ENCODE measurements around the gene RPL10. TPM values are rescaled to one million over a fixed set of nuclear protein-coding genes. Genes with fewer than 3 reads are reported as not detected.
A peak's percentile ranks its signal among the peaks of the same experiment; 100 is the strongest.

RPL10 gene
- total and polyA plus RNA-seq, 9 of the 15 experiments (the other 6 are each of a cell fraction or from before 2014, with no cell fraction given), result 3,774 to 7,600 (median 5,014) TPM

DNA sequence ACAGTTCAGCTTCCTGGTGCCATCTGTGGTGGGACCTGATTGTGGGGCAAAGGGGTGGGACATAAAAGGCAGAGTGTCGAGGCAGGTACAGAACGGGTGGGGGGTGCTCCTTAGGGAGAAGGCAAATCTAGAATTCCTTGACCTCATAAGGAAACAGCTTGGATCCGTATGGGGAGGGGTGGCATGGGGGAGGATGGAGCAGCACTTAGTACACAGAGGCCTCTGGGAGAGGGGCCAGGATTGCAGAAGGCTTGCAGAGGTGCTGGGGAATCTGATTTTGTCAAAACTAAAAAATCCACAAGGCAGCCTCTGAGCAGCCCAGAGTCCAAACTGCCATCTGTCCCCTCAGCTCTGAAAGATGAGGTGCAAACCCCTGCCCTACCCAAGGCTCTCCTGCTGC lies 21.4 kb upstream of the RPL10 start (continued):
- no peak for TF ChIP-seq ZKSCAN3 (CRISPR knock-in tag; IDR thresholded peaks at IDR 0.05)

DNA sequence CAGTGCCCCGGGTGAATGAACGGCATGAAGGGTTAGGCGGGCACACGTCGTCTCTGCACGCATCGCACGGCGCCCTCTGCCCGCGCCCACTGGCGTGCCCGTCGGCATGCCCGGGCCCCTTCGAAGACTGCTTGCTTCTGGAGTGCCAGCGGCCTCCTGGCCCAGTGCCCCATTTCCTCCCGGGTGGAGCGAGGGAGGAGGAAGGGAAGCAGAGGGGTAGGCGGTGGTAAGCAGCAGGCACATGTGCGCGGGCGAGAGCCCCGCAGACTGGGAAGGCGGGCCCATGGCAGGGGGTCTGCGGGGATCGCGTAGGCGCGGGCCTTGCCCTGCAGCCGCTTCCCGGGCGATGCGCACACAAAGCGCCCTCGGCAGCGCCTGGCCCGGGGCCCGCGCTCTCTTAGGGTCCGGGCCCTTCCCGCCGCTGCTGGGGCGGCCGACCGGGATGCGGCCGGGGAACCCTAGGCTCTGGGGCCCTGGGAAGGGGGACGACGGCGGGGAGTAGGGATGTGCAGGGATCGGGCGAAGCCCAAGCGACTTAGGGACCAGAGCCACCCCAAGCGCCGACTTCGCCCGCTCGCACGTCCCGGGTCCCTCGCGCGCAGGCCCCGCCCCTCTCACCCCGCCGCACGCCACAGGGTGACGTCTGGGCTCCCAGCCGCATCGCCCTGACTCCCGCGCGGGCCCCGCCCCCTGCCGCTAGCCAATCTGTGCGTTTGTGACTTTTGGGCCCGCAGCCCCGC lies 19.9 kb upstream of the RPL10 start:
- peaks cover 20 to 61% of the 10 kb centered on the region in 2 experiments for H3K4me1 ChIP-seq (replicated peaks in 1 of 2; ENCODE audit: control insufficient read depth in 2 of 2, insufficient read depth in 2 of 2, low read length in 2 of 2)
- peaks cover 26% of the 10 kb centered on the region for H3K79me2 ChIP-seq (ENCODE audit: control insufficient read depth, insufficient read depth, low read length)
- peak overlapping the region; percentile 56; the same call in 1 of the 2 replicates for H2AFZ ChIP-seq (ENCODE audit: low read depth, low read length)
- CTCF ChIA-PET (ENCODE audit: low intra/inter-chr PET ratio), result no interaction called here
- BruUV-seq (replicated peaks), result TSS peak; percentile 91
- H3K4me3 ChIP-seq, result peak overlapping the region; percentile 39
- POLR2A ChIA-PET, result interaction anchor here (0.6 to 1.0 kb wide), 6 partner anchors 20 to 164 kb away, joined by 3 to 12 read pairs (median 4); partner anchors contain the start of gene RPL10
- intact Hi-C loops (cut with micrococcal nuclease) (loop anchor here (10.0 kb wide), 1 partner anchor 117 kb away; the partner anchor contains the start of gene SLC10A3), in situ Hi-C loops (cut with MboI) (loop anchor here (10.0 kb wide), 1 partner anchor 157 kb away; no protein-coding TSS in a partner anchor)
- no peaks in the 10 kb centered on the region for H4K20me1 ChIP-seq (replicated peaks; ENCODE audit: control insufficient read depth, insufficient read depth, low read length)
- H3K9me1 ChIP-seq (ENCODE audit: control insufficient read depth, insufficient read depth, low read length), result no peaks in the 10 kb centered on the region
- peak overlapping the region; percentile 69 for H3K4me2 ChIP-seq (ENCODE audit: insufficient read depth, low read length)
- peak overlapping the region; percentile 55 to 93; a peak in 3 of 4 replicates for H3K9ac ChIP-seq (ENCODE audit: insufficient read depth in 1 of 2, low read depth in 2 of 2, low read length in 2 of 2)
- H3K36me3 ChIP-seq (ENCODE audit: control insufficient read depth, insufficient read depth, low read length), result peaks cover 19% of the 10 kb centered on the region; the same call in 2 of the 3 replicates
- no peaks in the 10 kb centered on the region for H3K9me3 ChIP-seq (replicated peaks; ENCODE audit: control insufficient read depth, insufficient read depth, low read depth, low read length)
- FAIRE-seq (no peak), ATAC-seq (peak; percentile 4), DNase-seq (ENCODE audit: extremely low read depth in 1 of 4, low spot score in 3 of 4) (peak in 3 of 4 experiments; percentile 65 to 89 (median 69))
- H3K27ac ChIP-seq (ENCODE audit: extremely low read depth, low read depth, low read length), result peak overlapping the region; percentile 78
- WGBS (ENCODE audit: insufficient coverage, low coverage, missing lambda C conversion rate), result 14% methylated on average over 22 of the region's 79 CpGs
- no peaks in the 10 kb centered on the region for H3K27me3 ChIP-seq (ENCODE audit: control insufficient read depth in 2 of 2, insufficient read depth in 2 of 2, low read length in 2 of 2)
- TF ChIP-seq KLF13 (tag; IDR thresholded peaks at IDR 0.05; ENCODE audit: borderline replicate concordance, low read depth) (no peak), RCOR1 (IDR thresholded peaks at IDR 0.05; ENCODE audit: borderline replicate concordance in 1 of 2, low read depth in 2 of 2, low read length in 2 of 2) (peak in 1 of 2 experiments; percentile 62; a peak in 1 of 4 replicates), RB1 (IDR thresholded peaks at IDR 0.05; ENCODE audit: low read depth) (peak; percentile 54), FOXK1 (CRISPR knock-in tag; IDR thresholded peaks at IDR 0.05; ENCODE audit: borderline replicate concordance) (no peak), KAT7 (CRISPR knock-in tag; IDR thresholded peaks at IDR 0.05; ENCODE audit: borderline replicate concordance) (0 out of 2 replicates have a peak, but pooled peaks have one; percentile 37), SIX5 (IDR thresholded peaks at IDR 0.05; ENCODE audit: borderline replicate concordance in 1 of 2, insufficient read depth in 1 of 2, low read depth in 1 of 2, low read length in 2 of 2) (no peak)
- TF ChIP-seq, protein P1, sequence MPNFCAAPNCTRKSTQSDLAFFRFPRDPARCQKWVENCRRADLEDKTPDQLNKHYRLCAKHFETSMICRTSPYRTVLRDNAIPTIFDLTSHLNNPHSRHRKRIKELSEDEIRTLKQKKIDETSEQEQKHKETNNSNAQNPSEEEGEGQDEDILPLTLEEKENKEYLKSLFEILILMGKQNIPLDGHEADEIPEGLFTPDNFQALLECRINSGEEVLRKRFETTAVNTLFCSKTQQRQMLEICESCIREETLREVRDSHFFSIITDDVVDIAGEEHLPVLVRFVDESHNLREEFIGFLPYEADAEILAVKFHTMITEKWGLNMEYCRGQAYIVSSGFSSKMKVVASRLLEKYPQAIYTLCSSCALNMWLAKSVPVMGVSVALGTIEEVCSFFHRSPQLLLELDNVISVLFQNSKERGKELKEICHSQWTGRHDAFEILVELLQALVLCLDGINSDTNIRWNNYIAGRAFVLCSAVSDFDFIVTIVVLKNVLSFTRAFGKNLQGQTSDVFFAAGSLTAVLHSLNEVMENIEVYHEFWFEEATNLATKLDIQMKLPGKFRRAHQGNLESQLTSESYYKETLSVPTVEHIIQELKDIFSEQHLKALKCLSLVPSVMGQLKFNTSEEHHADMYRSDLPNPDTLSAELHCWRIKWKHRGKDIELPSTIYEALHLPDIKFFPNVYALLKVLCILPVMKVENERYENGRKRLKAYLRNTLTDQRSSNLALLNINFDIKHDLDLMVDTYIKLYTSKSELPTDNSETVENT (CRISPR knock-in tag; IDR thresholded peaks at IDR 0.05), result 0 out of 2 replicates have a peak, but pooled peaks have one; percentile 10
- TF ChIP-seq, protein P2, sequence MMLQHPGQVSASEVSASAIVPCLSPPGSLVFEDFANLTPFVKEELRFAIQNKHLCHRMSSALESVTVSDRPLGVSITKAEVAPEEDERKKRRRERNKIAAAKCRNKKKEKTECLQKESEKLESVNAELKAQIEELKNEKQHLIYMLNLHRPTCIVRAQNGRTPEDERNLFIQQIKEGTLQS (IDR thresholded peaks at IDR 0.05), result no peak
- TF ChIP-seq, protein P2 (CRISPR knock-in tag; conservative IDR thresholded peaks at IDR 0.05), result no peak
- TF ChIP-seq, protein P3, sequence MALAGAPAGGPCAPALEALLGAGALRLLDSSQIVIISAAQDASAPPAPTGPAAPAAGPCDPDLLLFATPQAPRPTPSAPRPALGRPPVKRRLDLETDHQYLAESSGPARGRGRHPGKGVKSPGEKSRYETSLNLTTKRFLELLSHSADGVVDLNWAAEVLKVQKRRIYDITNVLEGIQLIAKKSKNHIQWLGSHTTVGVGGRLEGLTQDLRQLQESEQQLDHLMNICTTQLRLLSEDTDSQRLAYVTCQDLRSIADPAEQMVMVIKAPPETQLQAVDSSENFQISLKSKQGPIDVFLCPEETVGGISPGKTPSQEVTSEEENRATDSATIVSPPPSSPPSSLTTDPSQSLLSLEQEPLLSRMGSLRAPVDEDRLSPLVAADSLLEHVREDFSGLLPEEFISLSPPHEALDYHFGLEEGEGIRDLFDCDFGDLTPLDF (CRISPR knock-in tag; IDR thresholded peaks at IDR 0.05), result peak; percentile 51; the same call in 1 of the 2 replicates

Measured in K562 (cell line).